Sigmoid colon (tissue), 7 donors: ENCODE results near the gene FKBP6. TPM values are rescaled to one million over a fixed set of nuclear protein-coding genes. Genes with fewer than 3 reads are reported as not detected.

Source experiments
- DNase-seq: peaks from one replicate; pipeline ENCODE4 v3.0.0-alpha.2; 2019
- H3K27ac ChIP-seq, 4 donors: fragments of 200-600 bp; sonication (generic); one replicate each; pipeline ENCODE4 v1.5.1; 2016 to 2019; ENCODE audit warnings: mild to moderate bottlenecking in 1 of 4
- H3K27me3 ChIP-seq, 3 donors: fragments of 200-600 bp; sonication (generic); one replicate each; pipeline ENCODE4 v1.5.1; 2019; ENCODE audit warnings: mild to moderate bottlenecking in 1 of 3
- H3K36me3 ChIP-seq, 4 donors: fragments of 200-600 bp; sonication (generic); one replicate each; pipeline ENCODE4 v1.5.1; 2016 to 2019
- H3K4me1 ChIP-seq, 4 donors: fragments of 200-600 bp; sonication (generic); one replicate each; pipeline ENCODE4 v1.5.1; 2017 to 2019
- H3K4me3 ChIP-seq, 4 donors: fragments of 200-600 bp; sonication (generic); one replicate each; pipeline ENCODE4 v1.5.1; 2017 to 2019; ENCODE audit warnings: mild to moderate bottlenecking in 2 of 4, moderate library complexity in 1 of 4
- H3K9me3 ChIP-seq, 4 donors: fragments of 200-600 bp in 3 of 4; sonication (generic) in 3 of 4; one replicate each; pipeline versions ENCODE4 v1.5.1 to v1.6.1; 2013 to 2019
- EP300 ChIP-seq, 4 donors: sonication (generic); formaldehyde crosslinking; IDR thresholded peaks; one replicate each; pipeline ENCODE4 v1.6.1; 2017; ENCODE audit warnings: antibody characterized with exemption in 4 of 4
- POLR2A ChIP-seq, 2 donors: fragments of 450-650 bp; IDR thresholded peaks; one replicate each; pipeline ENCODE4 v1.6.1; 2016; ENCODE audit warnings: antibody characterized with exemption in 2 of 2, mild to moderate bottlenecking in 2 of 2, moderate library complexity in 2 of 2
- POLR2AphosphoS5 ChIP-seq, 4 donors: sonication (generic); formaldehyde crosslinking; IDR thresholded peaks; one replicate each; pipeline ENCODE4 v1.6.1; 2017; ENCODE audit warnings: antibody characterized with exemption in 4 of 4
- WGBS, 2 donors: extraction: QIAGEN DNeasy Blood & Tissue Kit; methylation state at CpG; one replicate each; pipeline ENCODE4 v1.1.7; 2013; 5-methylcytosine and 5-hydroxymethylcytosine counted together
- intact Hi-C: fragments of 100-400 bp; cut with DNase I; formaldehyde crosslinking; loops from one replicate; pipeline ENCODE4 v1.15.1; 2023
- polyA plus RNA-seq, 3 donors: library from polyadenylated mRNA; stranded (reverse); fragments of 200-250 nt; gene quantifications; one replicate each; pipeline ENCODE4 v1.2.3, GENCODE V29; 2013
- total RNA-seq, 4 donors: library from RNA; depleted of rRNA; stranded (reverse); fragments of >200 nt; gene quantifications; one replicate each; pipeline ENCODE4 v1.1.0, GENCODE V29; 2016
- TF ChIP-seq, protein P1 (sequence below), 4 experiments: fragments of 450-650 bp in 3 of 4; fragments of 200-600 bp in 1 of 4; IDR thresholded peaks; one replicate each; pipeline ENCODE4 v1.5.1; 2016 to 2019; ENCODE audit warnings: antibody characterized with exemption in 4 of 4, mild to moderate bottlenecking in 3 of 4, moderate library complexity in 2 of 4
- donor health status: healthy with polysubstance abuse.
- donor health status: Bipolar disorder and iron deficiency.
- donor health status: healthy.

The FKBP6 gene
- total and polyA plus RNA-seq, 7 donors = not detected

DNA sequence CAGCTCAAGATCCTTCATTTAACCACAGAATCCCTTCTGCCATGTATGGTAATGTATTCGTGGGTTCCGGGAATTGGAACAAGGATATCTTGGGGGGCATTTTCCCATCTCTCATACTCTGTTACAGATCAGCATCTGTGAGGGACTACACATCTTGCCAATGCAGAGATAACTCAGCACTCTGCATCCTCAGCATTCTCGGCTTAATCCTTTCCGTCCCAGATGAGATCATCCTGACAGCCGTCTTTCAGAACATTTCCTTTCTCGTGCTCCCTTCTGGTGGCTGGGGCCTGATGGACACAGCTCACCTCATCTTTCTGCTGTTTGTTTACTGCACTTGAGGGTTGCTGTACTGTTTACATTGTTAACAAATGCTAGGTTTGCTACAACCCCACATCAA is 25.3 kb downstream of the FKBP6 start:
- TF ChIP-seq, protein P1, sequence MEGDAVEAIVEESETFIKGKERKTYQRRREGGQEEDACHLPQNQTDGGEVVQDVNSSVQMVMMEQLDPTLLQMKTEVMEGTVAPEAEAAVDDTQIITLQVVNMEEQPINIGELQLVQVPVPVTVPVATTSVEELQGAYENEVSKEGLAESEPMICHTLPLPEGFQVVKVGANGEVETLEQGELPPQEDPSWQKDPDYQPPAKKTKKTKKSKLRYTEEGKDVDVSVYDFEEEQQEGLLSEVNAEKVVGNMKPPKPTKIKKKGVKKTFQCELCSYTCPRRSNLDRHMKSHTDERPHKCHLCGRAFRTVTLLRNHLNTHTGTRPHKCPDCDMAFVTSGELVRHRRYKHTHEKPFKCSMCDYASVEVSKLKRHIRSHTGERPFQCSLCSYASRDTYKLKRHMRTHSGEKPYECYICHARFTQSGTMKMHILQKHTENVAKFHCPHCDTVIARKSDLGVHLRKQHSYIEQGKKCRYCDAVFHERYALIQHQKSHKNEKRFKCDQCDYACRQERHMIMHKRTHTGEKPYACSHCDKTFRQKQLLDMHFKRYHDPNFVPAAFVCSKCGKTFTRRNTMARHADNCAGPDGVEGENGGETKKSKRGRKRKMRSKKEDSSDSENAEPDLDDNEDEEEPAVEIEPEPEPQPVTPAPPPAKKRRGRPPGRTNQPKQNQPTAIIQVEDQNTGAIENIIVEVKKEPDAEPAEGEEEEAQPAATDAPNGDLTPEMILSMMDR (IDR thresholded peaks at IDR 0.05) = no peak
- TF ChIP-seq POLR2AphosphoS5 (IDR thresholded peaks at IDR 0.05) (no peak), POLR2A (IDR thresholded peaks at IDR 0.05) (no peak), EP300 (IDR thresholded peaks at IDR 0.05) (no peak)
- WGBS, 2 donors = 74 to 90% methylated on average over 6 of the region's 6 CpGs
- intact Hi-C loops = no loop called here
- no peak for DNase-seq
- no peak overlapping the region for H3K4me3 ChIP-seq
- H3K36me3 ChIP-seq = no peaks in the 10 kb centered on the region
- H3K9me3 ChIP-seq = no peaks in the 10 kb centered on the region
- H3K27ac ChIP-seq = no peak overlapping the region
- H3K4me1 ChIP-seq = no peaks in the 10 kb centered on the region
- H3K27me3 ChIP-seq = no peaks in the 10 kb centered on the region

DNA sequence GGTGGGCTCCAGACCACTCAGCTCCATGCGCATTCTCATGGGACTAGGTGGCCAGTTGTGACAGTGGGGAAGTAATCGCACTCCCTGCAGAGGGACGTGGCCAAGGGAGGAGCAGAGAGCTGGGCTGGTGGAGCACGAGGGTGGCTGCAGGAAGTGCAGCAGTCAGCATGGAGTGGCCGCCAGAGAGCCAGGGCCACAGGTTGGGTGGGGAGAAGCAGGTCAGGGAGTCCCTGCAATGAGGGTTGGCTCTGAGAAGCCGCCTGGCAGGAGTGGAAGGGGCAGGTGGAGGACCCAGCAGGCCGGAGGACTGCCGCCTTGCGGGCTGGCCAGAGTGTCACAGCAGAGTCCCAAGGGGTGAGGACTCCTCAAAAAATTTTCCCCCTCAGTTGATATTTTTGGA is 26.2 kb downstream of the FKBP6 start:
- intact Hi-C loops = no loop called here
- H3K4me3 ChIP-seq = no peak overlapping the region
- H3K27me3 ChIP-seq = peaks cover 0 to 7% (median 0%) of the 10 kb centered on the region in 3 donors
- 90 to 93% methylated on average over 9 of the region's 9 CpGs for WGBS, 2 donors
- no peak overlapping the region for H3K27ac ChIP-seq
- no peak for DNase-seq
- H3K36me3 ChIP-seq = no peaks in the 10 kb centered on the region
- H3K9me3 ChIP-seq = no peaks in the 10 kb centered on the region
- TF ChIP-seq EP300 (IDR thresholded peaks at IDR 0.05) = no peak
- TF ChIP-seq POLR2AphosphoS5 (IDR thresholded peaks at IDR 0.05) = no peak
- TF ChIP-seq POLR2A (IDR thresholded peaks at IDR 0.05) = no peak
- TF ChIP-seq, protein P1 (IDR thresholded peaks at IDR 0.05) = no peak
- no peaks in the 10 kb centered on the region for H3K4me1 ChIP-seq

DNA sequence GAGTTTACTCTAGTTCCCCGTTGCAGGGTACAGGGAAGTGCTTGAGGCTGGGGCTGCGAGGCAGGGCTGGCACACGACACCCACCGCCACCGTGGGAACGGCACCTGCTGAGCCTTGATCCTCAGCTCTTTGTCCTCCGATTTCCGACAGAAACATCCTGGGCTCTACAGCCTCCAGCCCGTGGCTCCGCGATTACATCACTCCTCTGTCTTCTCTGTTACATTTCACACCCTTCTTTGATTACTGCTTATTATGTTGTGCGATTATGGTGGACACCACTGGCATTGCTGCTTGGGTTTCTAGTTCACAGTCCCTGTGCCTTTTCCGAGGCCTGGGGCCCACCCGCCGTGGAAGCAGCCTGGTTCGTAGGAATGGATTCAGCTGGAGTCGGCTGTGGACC is 26.9 kb downstream of the FKBP6 start:
- Histone ChIP-seq H3K9me3 (no peaks in the 10 kb centered on the region), H3K27ac (no peak overlapping the region), H3K36me3 (no peaks in the 10 kb centered on the region), H3K4me3 (no peak overlapping the region), H3K27me3 (peaks cover 0 to 14% (median 0%) of the 10 kb centered on the region in 3 donors), H3K4me1 (no peaks in the 10 kb centered on the region)
- intact Hi-C loops = no loop called here
- no peak for DNase-seq
- TF ChIP-seq POLR2A (IDR thresholded peaks at IDR 0.05) (no peak), POLR2AphosphoS5 (IDR thresholded peaks at IDR 0.05) (no peak), EP300 (IDR thresholded peaks at IDR 0.05) (no peak)
- TF ChIP-seq, protein P1 (IDR thresholded peaks at IDR 0.05) = no peak
- WGBS, 2 donors = 91 to 92% methylated on average over 17 of the region's 17 CpGs

DNA sequence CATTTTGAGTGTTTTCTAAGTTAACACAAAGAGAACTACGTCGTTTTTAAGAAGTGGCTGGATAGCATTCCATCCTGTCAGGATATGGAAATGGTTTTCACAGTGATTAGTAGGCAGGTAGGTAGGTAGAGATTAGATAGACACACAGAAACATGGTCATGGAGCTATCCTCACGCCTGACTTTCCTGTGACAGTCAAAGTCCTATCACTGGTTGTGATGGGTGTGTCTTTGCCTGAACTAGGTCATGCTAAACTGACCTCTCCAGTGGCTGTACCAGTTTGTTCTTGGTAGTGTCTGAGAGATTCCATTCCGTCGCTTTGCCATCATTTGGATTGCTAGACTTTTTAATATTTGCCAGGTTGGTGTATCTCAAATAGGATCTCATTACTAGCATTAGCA is 28.2 kb downstream of the FKBP6 start:
- no peak for DNase-seq
- Histone ChIP-seq H3K27me3 (peaks cover 0 to 18% (median 0%) of the 10 kb centered on the region in 3 donors), H3K36me3 (no peaks in the 10 kb centered on the region), H3K9me3 (no peaks in the 10 kb centered on the region), H3K4me3 (no peak overlapping the region), H3K27ac (no peak overlapping the region), H3K4me1 (no peaks in the 10 kb centered on the region)
- WGBS, 2 donors = 30 to 77% methylated on average over 5 of the region's 5 CpGs
- TF ChIP-seq, protein P1 (IDR thresholded peaks at IDR 0.05) = no peak
- TF ChIP-seq POLR2A (IDR thresholded peaks at IDR 0.05) = no peak
- no peak for TF ChIP-seq POLR2AphosphoS5 (IDR thresholded peaks at IDR 0.05)
- no peak for TF ChIP-seq EP300 (IDR thresholded peaks at IDR 0.05)
- intact Hi-C loops = no loop called here

DNA sequence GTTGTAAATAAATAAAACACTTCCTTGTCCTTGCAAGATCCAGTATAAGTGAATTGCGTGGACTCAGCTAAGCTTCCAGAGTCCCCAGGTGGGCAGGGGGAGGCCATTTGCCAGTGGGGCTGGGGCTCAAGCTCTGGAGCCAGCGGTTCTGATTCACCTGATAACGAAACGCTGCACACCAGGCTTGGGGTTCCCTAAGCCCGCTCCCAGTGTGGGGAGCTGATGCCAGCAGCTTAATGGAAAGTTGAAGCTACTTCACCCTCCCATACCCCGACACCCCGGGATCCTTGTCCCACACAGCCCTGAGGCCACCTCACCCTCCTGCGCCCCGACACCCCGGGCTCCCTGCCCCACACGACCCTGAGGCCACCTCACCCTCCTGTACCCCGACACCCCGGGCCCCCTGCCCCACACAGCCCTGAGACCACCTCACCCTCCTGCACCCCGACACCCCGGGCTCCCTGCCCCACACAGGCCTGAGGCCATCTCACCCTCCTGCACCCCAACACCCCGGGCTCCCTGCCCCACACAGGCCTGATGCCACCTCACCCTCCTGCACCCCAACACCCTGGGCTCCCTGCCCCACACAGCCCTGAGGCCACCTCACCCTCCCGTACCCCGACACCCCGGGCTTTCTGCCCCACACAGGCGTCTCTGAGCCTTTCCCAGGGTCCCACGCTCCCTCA is 30.8 kb downstream of the FKBP6 start:
- H3K4me1 ChIP-seq = no peaks in the 10 kb centered on the region
- H3K27me3 ChIP-seq = peaks cover 0 to 18% (median 0%) of the 10 kb centered on the region in 3 donors
- no peaks in the 10 kb centered on the region for H3K36me3 ChIP-seq
- TF ChIP-seq POLR2A (IDR thresholded peaks at IDR 0.05) = no peak
- no peak for TF ChIP-seq POLR2AphosphoS5 (IDR thresholded peaks at IDR 0.05)
- no peak for TF ChIP-seq EP300 (IDR thresholded peaks at IDR 0.05)
- TF ChIP-seq, protein P1 (IDR thresholded peaks at IDR 0.05) = no peak
- WGBS, 2 donors = 39 to 79% methylated on average over 21 of the region's 21 CpGs
- no peak overlapping the region for H3K4me3 ChIP-seq
- H3K9me3 ChIP-seq = no peaks in the 10 kb centered on the region
- intact Hi-C loops = no loop called here
- H3K27ac ChIP-seq = peak overlapping the region in 1 of 4 donors; percentile 9
- DNase-seq = no peak
